ENCODE data around the gene ACOD1.
"Not testable (repeated sequence)": the region's sequence is repeated elsewhere in the genome, so short reads cannot be mapped to it uniquely, and the experiment has no call there.

ACOD1 gene

GRCh38 chr13:76948149-76948548 is at the start of gene ACOD1:
Gene ACOD1 (plus strand): TSS chr13:76948511. CDS start chr13:76948559, 48 bp downstream.
- Mint-ChIP-seq H3K9me3 (no peaks in the 10 kb centered on the region), H3K4me1 (no peaks in the 10 kb centered on the region), H3K4me3 (no peak within 1 kb of the TSS), H3K27me3 (peaks cover 9% of the 10 kb centered on the region), H3K36me3 (no peaks in the 10 kb centered on the region), H3K27ac (no peak within 1 kb of the TSS)

DNA sequence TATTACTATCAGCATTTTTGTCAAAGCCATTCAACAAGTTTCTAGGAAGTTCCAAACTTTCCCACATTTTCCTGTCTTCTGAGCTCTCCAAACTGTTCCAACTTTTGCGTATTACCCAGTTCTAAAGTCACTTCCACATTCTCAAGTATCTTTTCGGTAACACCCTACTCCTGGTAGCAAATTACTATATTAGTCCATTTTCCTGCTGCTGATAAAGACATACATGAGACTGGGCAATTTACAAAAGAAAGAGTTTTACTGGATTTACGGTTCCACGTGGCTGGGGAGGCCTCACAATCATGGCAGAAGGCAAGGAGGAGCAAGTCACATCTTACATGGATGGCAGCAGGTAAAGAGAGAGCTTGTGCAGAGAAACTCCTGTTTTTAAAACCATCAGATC is 49.2 kb upstream of the ACOD1 start:
- H3K36me3 Mint-ChIP-seq, H3K9me3 Mint-ChIP-seq, H3K27ac Mint-ChIP-seq, H3K4me3 Mint-ChIP-seq: not testable (repeated sequence)
- Mint-ChIP-seq H3K4me1 (peaks cover 11% of the 10 kb centered on the region), H3K27me3 (peaks cover 11% of the 10 kb centered on the region)

- Mint-ChIP-seq H3K9me3 (peaks cover 6% of the 10 kb centered on the region), H3K27me3 (peaks cover 10% of the 10 kb centered on the region), H3K27ac (no peak overlapping the region), H3K4me3 (no peak overlapping the region), H3K4me1 (no peaks in the 10 kb centered on the region), H3K36me3 (peaks cover 5% of the 10 kb centered on the region)
Measured at GRCh38 chr13:76903544-76904162, 44.7 kb upstream of the ACOD1 start.

DNA sequence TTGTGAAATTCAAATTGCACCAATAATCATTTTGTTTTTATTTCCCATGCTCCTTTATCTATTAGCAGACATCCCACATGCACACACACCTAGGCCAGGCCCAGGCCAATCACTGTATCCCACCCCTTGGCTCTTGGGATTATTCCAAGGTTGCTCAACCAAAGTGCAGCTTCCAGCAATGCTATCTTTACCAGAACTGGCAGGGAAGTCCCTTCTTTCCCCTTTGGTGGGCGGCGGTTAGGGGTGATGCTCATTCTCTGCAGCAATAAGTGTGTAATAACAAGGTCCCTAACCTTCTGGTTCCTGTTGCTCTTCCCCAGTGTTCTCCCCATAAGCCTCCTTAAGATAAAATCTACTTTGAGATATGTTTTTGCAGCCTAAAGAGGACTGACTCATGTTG is 43.8 kb upstream of the ACOD1 start:
- Mint-ChIP-seq H3K27me3 (peaks cover 7% of the 10 kb centered on the region), H3K27ac (no peak overlapping the region), H3K36me3 (no peaks in the 10 kb centered on the region), H3K9me3 (no peaks in the 10 kb centered on the region), H3K4me1 (no peaks in the 10 kb centered on the region), H3K4me3 (no peak overlapping the region)

- Mint-ChIP-seq H3K9me3 (no peaks in the 10 kb centered on the region), H3K27ac (no peak overlapping the region), H3K27me3 (no peaks in the 10 kb centered on the region), H3K4me1 (no peaks in the 10 kb centered on the region), H3K4me3 (no peak overlapping the region), H3K36me3 (no peaks in the 10 kb centered on the region)
Measured at GRCh38 chr13:76912476-76912875, 35.8 kb upstream of the ACOD1 start.

- Mint-ChIP-seq H3K4me3 (no peak overlapping the region), H3K4me1 (no peaks in the 10 kb centered on the region), H3K27me3 (no peaks in the 10 kb centered on the region), H3K36me3 (no peaks in the 10 kb centered on the region), H3K9me3 (no peaks in the 10 kb centered on the region), H3K27ac (no peak overlapping the region)
Measured at GRCh38 chr13:76913898-76914297, 34.4 kb upstream of the ACOD1 start.

DNA sequence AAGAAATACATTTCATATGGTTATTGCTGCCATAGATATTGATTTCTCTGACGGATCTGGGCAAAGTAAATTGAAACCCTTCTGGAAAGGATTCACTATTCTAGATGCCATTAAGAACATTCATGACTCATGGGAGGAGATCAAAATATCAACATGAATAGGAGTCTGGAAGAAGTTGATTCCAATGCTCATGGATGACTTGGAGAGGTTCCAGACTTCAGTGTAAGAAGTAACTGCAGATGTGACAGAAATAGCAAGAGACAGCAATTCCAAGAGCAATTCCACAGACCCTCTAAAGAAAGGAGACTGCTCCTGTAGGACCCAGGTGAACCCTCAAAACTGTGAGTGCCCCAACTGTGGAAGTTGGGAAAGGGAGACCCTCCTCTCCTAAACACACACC is 31.2 kb upstream of the ACOD1 start:
- Mint-ChIP-seq H3K36me3 (no peaks in the 10 kb centered on the region), H3K4me3 (no peak overlapping the region), H3K27ac (no peak overlapping the region), H3K9me3 (no peaks in the 10 kb centered on the region), H3K4me1 (no peaks in the 10 kb centered on the region), H3K27me3 (no peaks in the 10 kb centered on the region)

GRCh38 chr13:76917755-76918481 is 30.4 kb upstream of the ACOD1 start:
- not testable (repeated sequence) for H3K4me3 Mint-ChIP-seq, H3K27ac Mint-ChIP-seq, H3K27me3 Mint-ChIP-seq, H3K4me1 Mint-ChIP-seq, H3K9me3 Mint-ChIP-seq, H3K36me3 Mint-ChIP-seq

DNA sequence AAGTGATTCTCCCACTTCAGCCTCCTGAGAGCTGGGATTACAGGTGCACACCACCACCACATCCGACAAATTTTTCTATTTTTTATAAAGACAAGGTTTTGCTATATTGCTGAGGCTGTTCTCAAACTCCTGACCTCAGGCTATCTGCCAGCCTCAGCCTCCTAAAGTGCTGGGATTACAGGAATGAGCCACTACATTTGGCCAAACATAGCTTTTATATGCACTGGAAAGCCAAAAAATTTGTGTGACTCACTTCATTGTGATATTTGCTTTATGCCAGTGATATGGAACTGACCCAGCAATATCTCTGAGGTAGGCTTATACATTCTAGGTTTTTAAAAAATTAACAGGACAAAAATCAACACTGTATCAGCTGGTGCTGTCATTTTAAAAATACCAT is 26.8 kb upstream of the ACOD1 start:
- Mint-ChIP-seq H3K9me3 (no peaks in the 10 kb centered on the region), H3K4me1 (no peaks in the 10 kb centered on the region), H3K4me3 (no peak overlapping the region), H3K27ac (no peak overlapping the region), H3K27me3 (no peaks in the 10 kb centered on the region), H3K36me3 (no peaks in the 10 kb centered on the region)

GRCh38 chr13:76925115-76925514 is 23.2 kb upstream of the ACOD1 start:
- H3K27me3 Mint-ChIP-seq, result peaks cover 1% of the 10 kb centered on the region
- no peak overlapping the region for H3K27ac Mint-ChIP-seq
- H3K4me3 Mint-ChIP-seq, result no peak overlapping the region
- no peaks in the 10 kb centered on the region for H3K4me1 Mint-ChIP-seq
- no peaks in the 10 kb centered on the region for H3K36me3 Mint-ChIP-seq
- H3K9me3 Mint-ChIP-seq, result no peaks in the 10 kb centered on the region

DNA sequence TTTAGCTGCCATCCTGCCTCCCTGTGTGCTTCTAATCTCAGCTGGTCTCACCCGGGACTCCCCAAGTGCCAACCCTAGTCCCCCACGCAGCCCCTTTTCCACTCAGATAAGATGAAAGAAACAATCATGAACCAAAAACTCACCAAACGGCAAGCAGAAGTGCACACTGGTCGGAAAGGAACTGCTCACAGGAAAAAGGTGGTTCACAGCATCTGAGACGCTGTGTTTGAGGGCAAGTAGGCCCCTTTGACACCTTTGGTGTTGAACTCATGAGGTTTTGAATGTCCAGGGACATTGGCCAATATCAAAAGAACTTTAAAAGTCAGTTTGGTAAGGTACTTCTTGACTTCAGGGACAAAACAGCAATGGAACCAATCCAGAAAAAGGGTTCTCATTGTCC is 20.4 kb upstream of the ACOD1 start:
- peaks cover 1% of the 10 kb centered on the region for H3K27me3 Mint-ChIP-seq
- no peak overlapping the region for H3K27ac Mint-ChIP-seq
- no peaks in the 10 kb centered on the region for H3K4me1 Mint-ChIP-seq
- no peaks in the 10 kb centered on the region for H3K36me3 Mint-ChIP-seq
- no peak overlapping the region for H3K4me3 Mint-ChIP-seq
- H3K9me3 Mint-ChIP-seq, result no peaks in the 10 kb centered on the region

DNA sequence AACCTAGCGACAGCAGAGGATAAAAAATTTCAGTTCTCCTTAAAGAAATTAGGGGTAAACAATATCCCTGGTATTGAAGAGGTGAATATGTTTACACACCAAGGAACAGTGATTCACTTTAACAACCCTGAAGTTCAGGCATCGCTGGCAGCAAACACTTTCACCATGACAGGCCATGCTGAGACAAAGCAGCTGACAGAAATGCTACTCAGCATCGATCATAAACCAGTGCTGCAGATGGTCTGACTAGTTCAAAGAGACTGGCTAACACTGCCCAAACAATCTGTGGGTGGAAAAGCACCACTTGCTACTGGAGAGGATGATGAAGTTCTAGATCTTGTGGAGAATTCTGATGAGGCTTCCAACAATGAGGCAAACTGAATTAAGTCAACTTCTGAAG is 19.9 kb upstream of the ACOD1 start:
- Mint-ChIP-seq H3K27ac (no peak overlapping the region), H3K4me3 (no peak overlapping the region), H3K9me3 (no peaks in the 10 kb centered on the region), H3K4me1 (no peaks in the 10 kb centered on the region), H3K27me3 (peaks cover 1% of the 10 kb centered on the region), H3K36me3 (no peaks in the 10 kb centered on the region)

- Mint-ChIP-seq H3K36me3 (no peaks in the 10 kb centered on the region), H3K27me3 (peaks cover 1% of the 10 kb centered on the region), H3K9me3 (no peaks in the 10 kb centered on the region), H3K4me3 (no peak overlapping the region), H3K27ac (no peak overlapping the region), H3K4me1 (no peaks in the 10 kb centered on the region)
Measured at GRCh38 chr13:76929320-76929719, 19.0 kb upstream of the ACOD1 start.

DNA sequence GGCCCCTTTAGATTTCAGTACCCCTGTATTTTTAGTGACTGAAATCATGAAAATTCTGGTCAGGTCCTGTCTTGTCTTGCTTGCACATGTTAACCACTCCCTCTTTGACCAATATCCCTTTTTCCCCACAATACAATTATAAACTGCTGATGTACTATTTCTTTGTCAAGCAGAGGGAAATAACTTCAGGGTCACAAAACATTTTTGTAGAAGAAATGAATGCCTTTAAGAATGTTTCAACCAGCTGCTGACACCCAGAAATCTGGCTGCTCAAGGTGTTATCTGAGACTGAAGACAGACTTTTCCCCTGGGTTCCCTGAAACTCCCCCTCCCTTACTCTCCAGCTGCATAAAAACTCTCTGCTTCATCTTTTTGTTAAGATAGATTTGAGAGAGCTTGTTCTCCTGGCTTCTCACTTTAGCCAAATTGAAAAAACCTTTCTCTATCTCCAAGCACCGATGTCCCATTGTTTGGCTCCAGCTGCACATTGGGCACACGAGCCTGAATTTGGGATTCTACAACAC is 18.4 kb upstream of the ACOD1 start:
- peaks cover 1% of the 10 kb centered on the region for H3K27me3 Mint-ChIP-seq
- H3K9me3 Mint-ChIP-seq, result no peaks in the 10 kb centered on the region
- no peaks in the 10 kb centered on the region for H3K36me3 Mint-ChIP-seq
- no peak overlapping the region for H3K27ac Mint-ChIP-seq
- H3K4me3 Mint-ChIP-seq, result no peak overlapping the region
- H3K4me1 Mint-ChIP-seq, result no peaks in the 10 kb centered on the region

GRCh38 chr13:76932076-76932475 is 16.2 kb upstream of the ACOD1 start:
- Mint-ChIP-seq H3K27ac (no peak overlapping the region), H3K27me3 (no peaks in the 10 kb centered on the region)

GRCh38 chr13:76934671-76935070 is 13.6 kb upstream of the ACOD1 start:
- H3K9me3 Mint-ChIP-seq, result peaks cover 6% of the 10 kb centered on the region
- no peak overlapping the region for H3K27ac Mint-ChIP-seq
- no peaks in the 10 kb centered on the region for H3K27me3 Mint-ChIP-seq
- no peak overlapping the region for H3K4me3 Mint-ChIP-seq
- peaks cover 1% of the 10 kb centered on the region for H3K36me3 Mint-ChIP-seq
- no peaks in the 10 kb centered on the region for H3K4me1 Mint-ChIP-seq

More at GRCh38 chr13:76932076-76932475, 16.2 kb upstream of the ACOD1 start:
- H3K36me3 Mint-ChIP-seq, result peaks cover 1% of the 10 kb centered on the region
- no peak overlapping the region for H3K4me3 Mint-ChIP-seq
- H3K4me1 Mint-ChIP-seq, result no peaks in the 10 kb centered on the region
- peaks cover 6% of the 10 kb centered on the region for H3K9me3 Mint-ChIP-seq

All from activated naive CD4-positive, alpha-beta T cell treated with anti-CD3 and anti-CD28 coated beads, Interleukin-2, amount 50 U/mL, for 24 hours (primary cell).